ENCODE results near the gene CES2.

- TF ChIP-seq MAX (IDR thresholded peaks at IDR 0.05) (no peak), NR3C1 (IDR thresholded peaks at IDR 0.05) (no peak), PHF8 (IDR thresholded peaks at IDR 0.05; ENCODE audit: borderline replicate concordance, low read depth) (no peak), KDM5A (IDR thresholded peaks at IDR 0.05) (no peak), EHMT2 (IDR thresholded peaks at IDR 0.05; ENCODE audit: low read depth) (no peak), CBX8 (IDR thresholded peaks at IDR 0.05) (no peak), POLR2A (IDR thresholded peaks at IDR 0.05; ENCODE audit: low read length) (no peak), JUNB (IDR thresholded peaks at IDR 0.05) (no peak), EP300 (IDR thresholded peaks at IDR 0.05) (no peak), KDM1A (IDR thresholded peaks at IDR 0.05; ENCODE audit: low read depth) (no peak)
- TF ChIP-seq, protein P1, sequence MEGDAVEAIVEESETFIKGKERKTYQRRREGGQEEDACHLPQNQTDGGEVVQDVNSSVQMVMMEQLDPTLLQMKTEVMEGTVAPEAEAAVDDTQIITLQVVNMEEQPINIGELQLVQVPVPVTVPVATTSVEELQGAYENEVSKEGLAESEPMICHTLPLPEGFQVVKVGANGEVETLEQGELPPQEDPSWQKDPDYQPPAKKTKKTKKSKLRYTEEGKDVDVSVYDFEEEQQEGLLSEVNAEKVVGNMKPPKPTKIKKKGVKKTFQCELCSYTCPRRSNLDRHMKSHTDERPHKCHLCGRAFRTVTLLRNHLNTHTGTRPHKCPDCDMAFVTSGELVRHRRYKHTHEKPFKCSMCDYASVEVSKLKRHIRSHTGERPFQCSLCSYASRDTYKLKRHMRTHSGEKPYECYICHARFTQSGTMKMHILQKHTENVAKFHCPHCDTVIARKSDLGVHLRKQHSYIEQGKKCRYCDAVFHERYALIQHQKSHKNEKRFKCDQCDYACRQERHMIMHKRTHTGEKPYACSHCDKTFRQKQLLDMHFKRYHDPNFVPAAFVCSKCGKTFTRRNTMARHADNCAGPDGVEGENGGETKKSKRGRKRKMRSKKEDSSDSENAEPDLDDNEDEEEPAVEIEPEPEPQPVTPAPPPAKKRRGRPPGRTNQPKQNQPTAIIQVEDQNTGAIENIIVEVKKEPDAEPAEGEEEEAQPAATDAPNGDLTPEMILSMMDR (IDR thresholded peaks at IDR 0.05) = no peak
- TF ChIP-seq, protein P2, sequence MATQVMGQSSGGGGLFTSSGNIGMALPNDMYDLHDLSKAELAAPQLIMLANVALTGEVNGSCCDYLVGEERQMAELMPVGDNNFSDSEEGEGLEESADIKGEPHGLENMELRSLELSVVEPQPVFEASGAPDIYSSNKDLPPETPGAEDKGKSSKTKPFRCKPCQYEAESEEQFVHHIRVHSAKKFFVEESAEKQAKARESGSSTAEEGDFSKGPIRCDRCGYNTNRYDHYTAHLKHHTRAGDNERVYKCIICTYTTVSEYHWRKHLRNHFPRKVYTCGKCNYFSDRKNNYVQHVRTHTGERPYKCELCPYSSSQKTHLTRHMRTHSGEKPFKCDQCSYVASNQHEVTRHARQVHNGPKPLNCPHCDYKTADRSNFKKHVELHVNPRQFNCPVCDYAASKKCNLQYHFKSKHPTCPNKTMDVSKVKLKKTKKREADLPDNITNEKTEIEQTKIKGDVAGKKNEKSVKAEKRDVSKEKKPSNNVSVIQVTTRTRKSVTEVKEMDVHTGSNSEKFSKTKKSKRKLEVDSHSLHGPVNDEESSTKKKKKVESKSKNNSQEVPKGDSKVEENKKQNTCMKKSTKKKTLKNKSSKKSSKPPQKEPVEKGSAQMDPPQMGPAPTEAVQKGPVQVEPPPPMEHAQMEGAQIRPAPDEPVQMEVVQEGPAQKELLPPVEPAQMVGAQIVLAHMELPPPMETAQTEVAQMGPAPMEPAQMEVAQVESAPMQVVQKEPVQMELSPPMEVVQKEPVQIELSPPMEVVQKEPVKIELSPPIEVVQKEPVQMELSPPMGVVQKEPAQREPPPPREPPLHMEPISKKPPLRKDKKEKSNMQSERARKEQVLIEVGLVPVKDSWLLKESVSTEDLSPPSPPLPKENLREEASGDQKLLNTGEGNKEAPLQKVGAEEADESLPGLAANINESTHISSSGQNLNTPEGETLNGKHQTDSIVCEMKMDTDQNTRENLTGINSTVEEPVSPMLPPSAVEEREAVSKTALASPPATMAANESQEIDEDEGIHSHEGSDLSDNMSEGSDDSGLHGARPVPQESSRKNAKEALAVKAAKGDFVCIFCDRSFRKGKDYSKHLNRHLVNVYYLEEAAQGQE (IDR thresholded peaks at IDR 0.05) = no peak
These were observed 26.4 kb upstream of the CES2 start for GRCh38 chr16:66908762-66909559.
